Inferior parietal cortex (tissue), 1 donor: ENCODE results near the gene CASP3.

Source experiments
- DNase-seq: peaks from one replicate; pipeline ENCODE4 v3.0.0-alpha.2; 2016; ENCODE audit errors: extremely low spot score

CASP3 gene

GRCh38 chr4:184649026-184649970 is at the start of gene CASP3, which contains the start of gene PRIMPOL:
Gene CASP3 (minus strand): TSS chr4:184649447. CDS start chr4:184638453, 10,994 bp downstream.
Gene PRIMPOL (plus strand): TSS chr4:184649738. CDS start chr4:184657141, 7,403 bp downstream.
- DNase-seq = peak; percentile 88

DNA sequence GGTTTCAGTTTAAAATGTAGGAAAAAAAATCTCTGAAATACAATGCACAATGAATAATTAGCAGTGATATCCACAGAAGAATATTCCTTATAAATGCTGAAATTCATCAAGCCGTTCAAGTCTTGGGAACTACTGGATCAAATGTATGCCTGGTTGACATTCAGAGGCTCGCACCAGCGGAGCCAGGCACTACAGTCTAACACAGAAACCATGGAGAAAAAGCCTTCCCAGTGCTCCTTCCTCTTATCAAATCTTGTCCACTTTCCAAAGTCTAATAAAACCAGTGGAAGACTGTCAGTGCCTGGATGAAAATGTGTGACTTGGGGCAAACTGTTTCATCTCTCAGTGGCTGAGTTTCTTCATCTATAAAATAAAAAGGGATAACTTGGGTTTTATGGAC is 48.7 kb upstream of the CASP3 start:
- DNase-seq = no peak

DNA sequence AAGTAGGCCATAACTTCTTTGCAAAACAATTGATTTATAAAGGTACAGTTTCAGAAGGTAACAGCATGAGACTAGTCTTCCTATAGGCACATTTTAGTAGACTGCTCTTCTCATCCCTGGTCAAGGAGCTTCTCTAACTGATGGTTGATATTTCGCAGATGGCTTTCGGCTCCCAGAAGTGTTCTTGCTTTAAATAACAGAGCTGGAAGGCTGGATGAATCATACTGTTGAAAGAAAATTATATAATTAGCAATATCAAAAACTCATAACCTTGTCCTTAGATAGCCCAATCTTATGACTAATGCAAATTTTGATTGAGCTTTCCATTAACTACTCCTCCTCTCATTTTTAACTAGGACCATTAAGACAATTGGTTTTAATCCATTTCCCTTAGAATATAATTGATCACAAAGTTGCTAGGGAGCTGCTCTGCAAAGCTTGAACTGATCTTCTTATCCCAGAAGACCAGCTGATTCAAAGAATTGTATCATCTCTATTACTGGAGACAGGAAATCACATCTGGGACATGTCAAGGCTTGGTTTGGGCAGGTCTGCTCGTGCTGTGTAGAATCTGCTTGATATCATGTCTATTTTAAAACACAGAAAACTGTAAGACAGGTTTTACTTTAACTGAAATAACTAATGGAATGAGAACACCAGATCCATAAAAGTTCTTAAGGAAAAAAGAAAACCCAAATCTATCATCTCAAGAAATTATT is 46.1 kb upstream of the CASP3 start:
- DNase-seq = peak; percentile 15

DNA sequence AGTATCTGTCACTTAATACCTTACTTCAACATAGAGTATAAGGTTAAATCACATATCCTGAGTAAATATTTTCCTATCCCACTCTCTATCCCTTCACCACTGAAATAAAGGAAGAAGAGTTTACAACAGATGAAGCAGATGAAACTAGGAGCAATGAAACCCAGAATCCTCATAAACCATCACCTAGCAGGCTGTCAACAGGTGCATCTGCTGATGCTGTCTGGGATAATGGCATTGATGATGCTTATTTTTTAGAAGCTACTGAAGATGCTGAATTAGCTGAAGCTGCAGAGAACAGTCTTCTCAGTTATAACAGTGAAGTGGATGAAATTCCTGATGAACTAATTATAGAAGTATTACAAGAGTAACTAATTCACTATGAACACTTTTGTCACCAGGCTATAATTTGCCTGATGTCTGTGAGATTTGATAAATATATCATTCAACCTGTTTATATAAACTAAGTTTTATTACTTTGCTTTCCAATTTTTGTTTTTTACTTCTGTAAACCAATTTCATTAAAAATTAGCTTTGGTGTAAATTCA is 45.2 kb upstream of the CASP3 start:
- no peak for DNase-seq

DNA sequence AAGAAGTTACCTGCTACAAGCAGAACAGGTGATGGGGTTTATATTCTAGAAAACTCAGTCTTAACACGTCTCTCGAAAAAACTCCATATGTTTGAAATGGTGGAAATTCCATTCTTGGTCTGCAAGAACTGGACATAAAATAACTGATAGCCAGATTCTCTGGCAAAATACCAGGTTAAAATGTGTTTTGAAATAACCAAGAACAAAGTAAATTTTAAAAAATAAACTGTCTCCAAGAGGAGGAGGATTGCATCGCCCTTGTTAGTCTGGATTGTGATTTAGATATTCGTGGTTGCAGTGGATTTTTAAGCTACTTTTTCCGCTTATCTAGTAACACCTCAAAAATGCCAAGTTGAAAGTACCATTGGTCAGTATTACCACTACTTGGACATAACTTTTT is 43.8 kb upstream of the CASP3 start:
- DNase-seq = no peak

DNA sequence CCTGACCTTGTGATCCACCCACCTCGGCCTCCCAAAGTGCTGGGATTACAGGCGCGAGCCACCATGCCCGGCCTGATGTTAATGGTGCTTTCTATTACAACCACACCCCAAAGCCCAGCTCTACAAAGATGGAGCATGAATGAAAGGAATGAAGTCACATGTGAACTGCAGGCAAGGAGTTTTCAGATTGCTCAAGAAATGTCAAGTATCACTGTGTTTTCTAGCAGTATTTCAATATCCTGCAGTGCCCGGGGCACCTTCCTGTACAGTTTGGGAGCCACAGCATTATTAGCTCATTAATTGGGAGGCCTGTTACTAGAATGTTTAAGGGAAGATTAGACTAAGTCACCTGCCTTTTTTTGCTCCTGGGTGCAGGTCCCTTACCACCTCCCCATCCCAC is 40.4 kb upstream of the CASP3 start:
- DNase-seq = no peak

- no peak for DNase-seq
Measured at GRCh38 chr4:184688447-184688846, 39.2 kb upstream of the CASP3 start.

DNA sequence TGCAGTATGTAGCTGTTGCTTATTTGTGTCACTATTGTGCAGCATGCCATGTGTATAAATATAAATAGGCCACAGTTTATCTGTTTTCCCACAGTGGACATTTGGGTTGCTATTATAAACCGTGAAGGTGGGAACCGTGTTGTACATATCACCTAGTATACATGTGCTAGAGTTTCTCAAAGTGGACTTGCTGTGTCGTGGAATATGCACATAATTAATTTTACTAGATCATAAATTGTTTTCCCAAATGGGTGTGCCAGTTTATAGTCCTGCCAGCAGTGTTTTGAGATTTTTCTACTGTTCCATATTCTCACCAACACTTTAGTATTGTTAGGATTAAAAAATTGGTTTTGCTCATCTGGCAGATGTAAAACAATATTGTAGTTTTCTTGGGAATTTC is 38.8 kb upstream of the CASP3 start:
- no peak for DNase-seq

- DNase-seq = peak; percentile 17
Measured at GRCh38 chr4:184684491-184685189, 35.4 kb upstream of the CASP3 start.

DNA sequence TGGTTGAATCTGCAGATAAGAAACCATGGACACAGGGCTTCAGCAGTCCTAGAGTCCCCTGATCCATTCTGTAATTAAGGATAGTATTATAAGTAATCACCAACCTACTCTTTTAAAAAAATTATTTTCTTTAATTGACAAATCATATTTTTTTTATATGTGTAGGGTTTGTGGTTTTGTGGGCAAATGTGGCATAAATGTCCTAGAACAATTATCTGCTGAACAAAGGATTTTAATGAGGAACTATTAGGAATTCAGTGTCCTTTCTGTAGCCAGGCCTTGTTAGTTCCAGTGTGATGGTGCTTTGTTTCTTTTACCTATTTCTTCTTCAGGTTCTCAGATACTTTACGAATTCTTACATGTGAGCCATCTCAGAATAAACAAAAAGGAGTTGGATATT is 32.7 kb upstream of the CASP3 start:
- no peak for DNase-seq

DNA sequence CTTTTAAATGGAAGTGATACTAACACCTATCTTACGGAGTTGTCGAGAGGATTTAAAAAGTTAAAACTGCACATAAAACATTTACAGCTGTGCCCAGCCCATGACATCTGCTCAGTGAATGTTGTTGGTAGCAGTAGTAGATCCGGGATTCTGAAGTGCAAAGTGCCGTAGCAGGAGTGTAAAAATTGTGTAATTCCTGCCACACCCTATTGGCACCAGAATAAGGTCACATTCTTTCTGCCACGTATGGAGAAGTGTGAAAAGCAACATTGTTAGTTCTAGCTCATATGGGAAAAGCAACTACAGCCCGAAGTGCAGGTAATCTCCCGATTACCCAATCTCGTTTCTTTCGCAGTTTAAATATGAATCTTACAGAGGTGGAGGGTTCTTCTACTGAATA is 31.5 kb upstream of the CASP3 start:
- no peak for DNase-seq

DNA sequence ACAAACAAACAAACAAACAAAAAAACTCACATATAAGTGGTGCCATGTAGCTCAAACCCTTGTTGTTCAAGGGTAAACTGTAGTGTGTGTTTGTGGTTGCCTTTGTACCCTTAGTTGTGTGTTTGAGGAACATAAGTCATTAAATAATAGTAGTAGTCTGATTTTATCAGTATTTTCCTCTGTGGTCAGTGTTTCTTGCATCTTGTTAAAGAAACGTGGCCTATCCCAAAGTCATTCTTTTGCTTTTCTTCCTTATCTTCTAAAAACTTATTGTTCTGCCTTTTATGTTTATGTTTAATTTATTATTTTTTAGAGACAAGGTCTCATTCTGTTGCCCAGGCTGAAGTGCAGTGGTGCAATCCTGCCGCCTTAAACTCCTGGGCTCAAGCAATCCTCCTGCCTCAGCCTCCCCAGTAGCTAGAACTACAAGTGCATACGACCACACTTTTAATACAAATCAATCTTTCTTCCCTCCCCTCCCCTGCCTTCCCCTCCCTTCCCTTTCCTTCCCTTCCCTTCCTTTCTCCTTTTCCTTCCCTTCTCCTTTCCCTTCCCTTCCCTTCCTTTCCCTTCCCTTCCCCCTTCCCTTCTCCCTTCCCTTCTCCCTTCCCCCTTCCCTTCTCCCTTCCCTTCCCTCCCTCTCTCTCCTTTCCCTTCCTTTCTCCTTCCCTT is 26.7 kb upstream of the CASP3 start:
- DNase-seq = no peak

DNA sequence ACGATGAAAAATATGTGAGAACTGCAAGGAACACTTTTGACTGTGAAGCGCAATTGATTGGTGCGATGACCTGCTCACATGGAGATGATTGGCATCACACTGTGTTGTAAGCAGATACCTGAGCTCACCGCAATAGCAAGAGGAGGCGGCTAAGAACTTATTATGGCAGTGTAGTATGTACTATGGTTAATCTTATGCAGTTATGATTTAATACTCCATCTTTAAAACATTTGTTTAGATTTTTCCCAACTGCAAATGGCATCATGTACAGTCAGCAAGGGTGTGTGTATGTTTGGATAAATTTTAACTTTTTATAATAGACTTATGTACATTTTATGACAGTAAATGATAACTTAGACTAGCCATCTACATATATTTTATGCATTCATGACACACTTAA is 25.8 kb upstream of the CASP3 start:
- no peak for DNase-seq

DNA sequence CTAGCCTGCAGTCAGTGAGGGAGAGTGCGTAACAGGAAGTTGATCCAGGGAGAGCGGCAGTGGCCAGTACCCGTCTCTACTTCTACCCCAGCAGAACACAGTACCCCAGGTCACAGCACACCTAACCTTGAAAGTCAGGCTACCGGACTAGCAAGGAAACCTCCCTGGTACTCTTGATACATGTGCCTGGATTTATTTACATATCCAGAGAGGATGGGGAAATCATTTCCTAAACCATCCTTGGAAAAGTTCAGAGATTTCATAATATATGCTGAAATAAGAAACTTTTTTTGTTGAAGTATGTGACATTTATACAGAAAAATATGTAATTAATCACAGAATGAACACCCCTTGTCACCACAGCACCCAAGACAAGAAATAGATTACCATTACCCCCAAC is 24.8 kb upstream of the CASP3 start:
- DNase-seq = no peak

DNA sequence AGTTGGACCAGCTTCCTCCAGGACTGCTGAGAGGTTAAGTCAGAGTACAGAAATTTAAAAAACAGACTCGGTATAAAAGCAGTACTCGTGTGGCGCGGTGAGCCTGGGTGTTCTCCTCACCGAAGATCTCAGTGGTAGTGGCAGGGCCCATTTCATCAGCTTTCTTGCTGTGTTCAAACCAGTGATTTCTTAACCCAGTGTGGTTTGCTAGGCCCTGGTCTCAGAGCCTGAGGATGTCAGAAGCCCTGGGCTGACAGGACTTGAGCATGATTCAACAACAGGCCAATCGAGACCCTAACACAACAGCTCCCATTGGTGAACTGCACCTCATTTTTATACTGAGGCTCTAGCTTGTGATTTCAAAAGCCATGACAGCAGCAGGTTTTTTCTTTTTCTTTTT is 23.5 kb upstream of the CASP3 start:
- no peak for DNase-seq

DNA sequence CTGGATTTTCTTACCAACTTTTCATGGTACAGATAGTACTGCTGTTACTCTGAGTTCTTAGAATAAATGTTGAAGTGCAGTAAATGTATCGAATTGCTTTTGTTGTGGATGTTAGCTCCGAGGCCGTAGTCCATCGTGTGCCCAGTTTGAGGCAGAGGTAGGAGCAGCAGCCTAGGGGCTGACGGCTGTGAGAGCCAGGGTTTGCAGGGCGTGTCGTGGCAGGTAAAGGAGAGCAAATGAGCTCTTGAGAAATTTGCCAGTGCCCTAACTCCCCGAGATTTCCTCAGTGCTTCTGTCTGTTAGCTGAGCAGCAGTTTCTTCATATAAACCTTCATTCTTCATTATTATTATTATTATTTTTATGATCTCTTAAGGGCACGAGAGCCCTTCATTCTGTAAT is 21.9 kb upstream of the CASP3 start:
- DNase-seq = no peak

GRCh38 chr4:184669251-184669650 is 20.0 kb upstream of the CASP3 start:
- no peak for DNase-seq

- DNase-seq = no peak
Measured at GRCh38 chr4:184668511-184669114, 19.4 kb upstream of the CASP3 start.

DNA sequence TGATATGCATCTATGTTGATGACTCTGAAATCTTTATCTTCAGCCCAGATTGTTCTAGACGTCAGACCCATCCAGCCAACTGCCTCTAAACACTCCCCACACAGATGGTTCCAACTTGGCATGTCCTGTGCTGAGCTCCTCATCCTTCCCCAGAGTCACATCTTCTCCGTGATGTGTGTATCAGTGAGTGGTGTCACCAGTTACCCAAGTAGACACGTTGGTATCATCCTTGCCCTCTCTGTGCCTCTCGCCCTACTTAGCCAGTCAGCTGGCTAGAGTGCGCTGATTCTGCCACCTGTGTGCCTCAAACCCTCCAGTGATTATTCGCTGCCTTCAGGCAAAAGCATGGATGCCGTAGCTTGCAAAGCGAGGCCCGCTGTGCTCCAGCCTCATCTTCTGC is 18.8 kb upstream of the CASP3 start:
- no peak for DNase-seq

DNA sequence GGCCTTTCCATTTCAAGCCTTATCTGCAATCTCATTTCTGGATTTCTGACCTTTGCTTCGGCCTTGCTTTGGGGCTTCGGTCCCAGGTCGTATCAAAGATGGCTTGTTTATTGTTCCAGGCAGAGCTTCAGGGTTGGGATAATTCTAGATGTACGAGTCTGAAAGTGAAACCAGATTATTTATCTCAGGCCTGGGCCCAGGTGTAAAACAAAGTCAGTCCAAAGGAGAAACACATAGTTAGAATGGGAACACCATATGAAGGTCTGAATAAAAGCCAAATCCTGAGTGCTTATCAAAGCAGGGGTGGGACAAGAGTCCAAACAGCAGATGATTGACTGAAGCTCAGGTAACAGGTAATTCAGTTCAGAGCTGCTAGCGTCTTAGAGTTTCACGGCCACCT is 17.4 kb upstream of the CASP3 start:
- DNase-seq = no peak
